ENCODE measurements around the gene MYRIP.
"Not testable (repeated sequence)": the region's sequence is repeated elsewhere in the genome, so short reads cannot be mapped to it uniquely, and the experiment has no call there.

The MYRIP gene

GRCh38 chr3:40129981-40130380, 320.6 kb downstream of the MYRIP start:
- no peak for DNase-seq (ENCODE audit: low read depth in 2 of 2)

GRCh38 chr3:40130721-40131120, 321.3 kb downstream of the MYRIP start:
- no peak for DNase-seq (ENCODE audit: low read depth in 2 of 2)

- not testable (repeated sequence) for DNase-seq (ENCODE audit: low read depth in 2 of 2)
Measured at GRCh38 chr3:40133886-40134575, 324.6 kb downstream of the MYRIP start.

- no peak for DNase-seq (ENCODE audit: low read depth in 2 of 2)
Measured at GRCh38 chr3:40137591-40138295, 328.3 kb downstream of the MYRIP start.

GRCh38 chr3:40143283-40144090, 334.1 kb downstream of the MYRIP start:
- DNase-seq (ENCODE audit: low read depth in 2 of 2) = no peak

GRCh38 chr3:40148827-40149226, 339.4 kb downstream of the MYRIP start:
- no peak for DNase-seq (ENCODE audit: low read depth in 2 of 2)

- DNase-seq (ENCODE audit: low read depth in 2 of 2) = no peak
Measured at GRCh38 chr3:40152482-40153133, 343.2 kb downstream of the MYRIP start.

GRCh38 chr3:40160933-40161332, 351.5 kb downstream of the MYRIP start:
- no peak for DNase-seq (ENCODE audit: low read depth in 2 of 2)

GRCh38 chr3:40162616-40163015, 353.2 kb downstream of the MYRIP start:
- no peak for DNase-seq (ENCODE audit: low read depth in 2 of 2)

- DNase-seq (ENCODE audit: low read depth in 2 of 2) = no peak
Measured at GRCh38 chr3:40166997-40167396, 357.6 kb downstream of the MYRIP start.

GRCh38 chr3:40167958-40168357, 358.5 kb downstream of the MYRIP start:
- no peak for DNase-seq (ENCODE audit: low read depth in 2 of 2)

- DNase-seq (ENCODE audit: low read depth in 2 of 2) = no peak
Measured at GRCh38 chr3:40169983-40170382, 360.6 kb downstream of the MYRIP start.

GRCh38 chr3:40170395-40170794, 361.0 kb downstream of the MYRIP start:
- DNase-seq (ENCODE audit: low read depth in 2 of 2) = no peak

- DNase-seq (ENCODE audit: low read depth in 2 of 2) = no peak
Measured at GRCh38 chr3:40172560-40172959, 363.2 kb downstream of the MYRIP start.

GRCh38 chr3:40173227-40173721, 363.9 kb downstream of the MYRIP start:
- no peak for DNase-seq (ENCODE audit: low read depth in 2 of 2)

GRCh38 chr3:40178012-40178594, 368.7 kb downstream of the MYRIP start:
- DNase-seq (ENCODE audit: low read depth in 2 of 2) = no peak

GRCh38 chr3:40179016-40179415, 369.6 kb downstream of the MYRIP start:
- peak; percentile 10 to 17 for DNase-seq (ENCODE audit: low read depth in 2 of 2)

GRCh38 chr3:40181182-40181581, 371.8 kb downstream of the MYRIP start:
- DNase-seq (ENCODE audit: low read depth in 2 of 2) = no peak

- DNase-seq (ENCODE audit: low read depth in 2 of 2) = no peak
Measured at GRCh38 chr3:40185029-40185695, 375.8 kb downstream of the MYRIP start.

- DNase-seq (ENCODE audit: low read depth in 2 of 2) = no peak
Measured at GRCh38 chr3:40186508-40186907, 377.1 kb downstream of the MYRIP start.

GRCh38 chr3:40187945-40188344, 378.5 kb downstream of the MYRIP start:
- DNase-seq (ENCODE audit: low read depth in 2 of 2) = no peak
